NCI-H2227 treated with DMSO at 0.1 percent for 48 hours (cell line): ENCODE data around the gene ARPP21.
"Not testable (repeated sequence)": the region's sequence is repeated elsewhere in the genome, so short reads cannot be mapped to it uniquely, and the experiment has no call there.

ENCODE experiments used
- DNase-seq: peaks from one replicate; lab custom pipeline; 2025; lab: John Stamatoyannopoulos, UW

Gene ARPP21

DNA sequence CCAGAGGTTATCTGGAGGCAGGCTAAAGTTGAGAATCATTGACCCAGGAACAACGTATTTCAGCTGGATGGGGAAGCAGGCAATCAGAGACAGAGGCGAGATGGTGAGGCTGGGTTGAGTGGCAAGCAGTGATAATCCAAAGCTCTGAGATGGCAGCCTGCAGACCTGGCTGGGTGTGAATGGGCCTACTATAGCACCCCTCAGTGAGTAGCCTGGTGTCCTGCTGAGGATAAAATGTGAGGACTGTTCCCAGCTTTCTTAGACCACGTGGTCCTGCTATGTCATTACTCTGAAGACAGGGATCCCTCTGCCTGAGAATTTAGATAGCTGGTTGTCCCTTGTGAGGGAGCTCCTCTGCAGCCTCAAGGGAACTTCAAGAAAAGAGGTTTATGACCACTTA is 141.5 kb downstream of the ARPP21 start:
- no peak for DNase-seq

DNA sequence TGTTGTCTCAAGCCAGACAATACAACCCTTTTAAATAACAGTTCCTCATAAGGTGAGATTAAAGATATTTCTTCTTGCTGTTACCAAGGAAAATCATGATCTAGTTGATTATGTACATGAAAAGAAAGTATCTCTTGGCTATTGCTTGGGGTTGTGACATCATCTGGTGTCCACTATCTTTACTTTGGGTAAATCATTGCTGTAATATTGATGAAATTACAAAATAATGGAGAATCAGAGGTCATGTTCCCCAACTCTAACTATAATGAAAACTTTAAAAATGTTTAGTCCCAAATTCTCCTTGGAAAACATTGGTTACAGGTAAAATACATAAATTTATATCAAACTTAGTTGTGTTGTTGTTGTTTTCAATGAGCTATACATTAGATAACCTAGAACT is 142.2 kb downstream of the ARPP21 start:
- DNase-seq, result no peak

DNA sequence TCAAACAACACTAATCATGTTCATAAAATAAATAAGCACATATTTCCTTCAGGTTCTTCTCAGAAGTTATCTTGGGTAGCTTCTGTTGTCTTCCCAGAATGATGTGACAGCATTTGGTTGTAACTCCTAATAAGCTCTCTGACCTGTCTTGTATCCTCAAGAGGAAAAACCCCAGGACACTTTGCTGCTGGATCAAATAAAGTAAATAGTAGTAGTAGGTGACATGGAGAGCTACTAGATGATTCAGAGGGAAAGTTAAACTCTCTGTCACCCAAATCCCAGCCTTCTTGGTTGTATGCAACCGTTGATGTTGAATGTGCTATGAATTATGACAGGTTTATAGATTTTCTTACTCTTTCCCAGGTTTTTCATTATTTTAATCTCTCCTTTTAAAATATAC is 143.0 kb downstream of the ARPP21 start:
- DNase-seq, result no peak

DNA sequence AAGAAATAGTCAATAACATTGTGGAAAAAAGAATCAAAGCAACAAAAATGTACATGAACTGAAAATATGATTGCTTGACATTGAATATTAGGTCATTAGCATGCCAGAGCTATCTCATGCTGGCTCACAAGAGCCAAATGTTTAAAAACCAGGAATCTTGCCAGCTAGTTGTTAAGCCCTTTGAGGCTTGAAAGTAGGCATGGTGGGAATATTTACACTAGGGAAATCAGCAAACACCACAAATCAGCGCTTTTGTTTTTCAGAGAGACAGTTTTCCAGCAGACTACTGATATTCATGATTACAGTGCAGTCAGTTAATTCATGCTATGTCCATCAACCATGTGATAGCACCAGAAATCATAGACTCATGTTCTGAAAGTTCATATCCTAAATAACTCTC is 144.8 kb downstream of the ARPP21 start:
- no peak for DNase-seq

DNA sequence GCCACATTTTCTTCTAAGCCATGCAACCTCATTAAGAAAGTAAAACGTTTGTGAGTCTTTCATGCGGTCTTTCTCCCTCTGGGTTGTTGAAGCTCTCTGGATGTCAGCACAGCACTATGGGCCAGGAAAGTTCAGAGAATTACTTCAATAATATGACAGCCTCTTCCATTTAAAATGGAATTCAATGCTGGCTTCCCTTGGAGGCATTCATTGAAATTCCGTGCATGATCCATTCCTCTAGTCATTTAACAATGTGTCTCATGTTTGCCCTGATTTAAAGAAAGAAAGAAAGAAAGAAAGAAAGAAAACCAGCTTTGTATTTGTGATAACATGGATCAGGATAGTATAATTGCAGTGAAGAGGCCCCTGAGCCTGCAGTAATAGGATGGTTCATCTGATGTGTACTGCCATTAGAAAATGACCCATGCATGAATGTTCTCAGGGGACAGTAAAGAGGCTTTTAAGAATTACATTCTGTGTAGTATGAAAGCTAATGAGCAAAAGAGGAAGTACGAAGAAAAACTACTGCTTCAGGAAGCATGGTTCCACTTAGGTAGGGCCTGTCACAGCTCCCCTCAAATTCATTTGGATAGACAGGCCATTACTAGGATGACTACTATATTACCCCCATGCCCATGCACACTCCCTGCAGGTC is 146.0 kb downstream of the ARPP21 start:
- DNase-seq, result no peak

DNA sequence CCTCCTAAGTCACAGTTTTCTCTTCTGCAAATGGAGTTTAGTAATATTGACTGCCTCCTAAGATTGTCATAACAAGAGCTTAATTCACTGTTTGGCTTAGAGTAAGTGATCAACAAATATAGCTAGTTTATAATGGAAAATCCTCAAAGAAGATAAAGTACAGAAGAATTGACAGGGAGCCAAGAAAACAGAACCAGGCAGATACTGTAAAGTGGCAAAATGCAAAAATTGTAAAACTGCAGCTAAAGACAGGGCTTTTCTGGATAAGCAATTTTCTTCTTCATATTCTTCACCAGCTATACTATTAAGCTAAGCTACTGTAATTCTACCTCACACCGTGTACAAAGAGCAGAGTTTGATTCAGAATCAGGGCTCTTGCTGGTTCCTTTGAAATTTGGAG is 148.6 kb downstream of the ARPP21 start:
- no peak for DNase-seq

DNA sequence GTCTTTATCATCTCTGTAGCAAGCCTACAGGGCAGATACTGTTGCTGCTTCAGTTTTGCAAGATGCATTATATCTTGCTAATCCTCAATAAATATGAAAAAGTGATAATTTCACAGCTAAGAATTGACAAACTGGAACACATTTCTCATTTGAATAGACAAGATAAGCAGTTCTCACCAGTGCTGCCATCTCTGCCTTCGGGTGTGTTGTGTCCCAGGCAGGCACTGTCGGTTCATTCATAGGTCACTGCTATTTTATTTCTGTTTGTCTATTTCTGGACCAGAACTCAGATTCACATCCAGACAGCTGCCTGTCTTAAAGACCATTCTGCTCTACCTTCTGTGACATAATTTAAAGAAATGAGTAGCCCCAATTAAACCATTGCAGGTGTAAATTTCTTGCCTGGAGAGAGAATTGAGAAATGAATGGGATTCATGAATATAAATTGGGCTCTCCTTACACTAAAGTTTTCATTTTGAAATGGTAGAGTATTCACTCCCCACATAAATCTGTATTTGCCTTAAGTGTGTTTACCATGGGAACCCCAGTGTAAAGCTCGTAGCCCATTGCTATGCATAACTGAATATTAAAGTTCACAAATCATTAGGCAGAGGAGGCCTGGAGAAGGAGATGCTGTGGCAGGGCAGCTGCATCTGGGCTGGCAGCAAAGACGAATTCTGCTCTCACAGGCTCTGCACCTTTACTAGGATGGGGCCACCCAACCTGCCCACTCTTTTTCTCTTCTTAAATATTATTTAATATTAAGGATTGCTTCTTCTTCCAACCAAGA is 149.9 kb downstream of the ARPP21 start:
- DNase-seq, result no peak

DNA sequence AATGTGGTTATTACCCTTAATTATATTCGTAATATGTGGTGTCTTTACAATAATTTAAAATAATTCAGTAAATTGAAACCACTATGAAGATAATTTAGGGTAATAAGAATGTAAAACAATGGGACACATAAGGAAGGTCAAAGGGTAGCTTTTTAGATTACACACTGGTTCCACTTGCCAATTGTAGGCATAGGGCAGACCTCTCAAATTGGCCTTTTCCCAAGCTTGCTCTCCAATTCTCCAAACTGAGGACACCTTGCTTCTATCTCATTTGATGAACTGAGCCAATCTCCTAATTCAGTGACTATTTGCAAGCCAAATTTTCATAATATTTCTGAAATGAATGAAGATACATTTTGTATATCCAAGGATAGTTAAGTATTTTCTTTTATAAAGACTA is 151.4 kb downstream of the ARPP21 start:
- no peak for DNase-seq

DNA sequence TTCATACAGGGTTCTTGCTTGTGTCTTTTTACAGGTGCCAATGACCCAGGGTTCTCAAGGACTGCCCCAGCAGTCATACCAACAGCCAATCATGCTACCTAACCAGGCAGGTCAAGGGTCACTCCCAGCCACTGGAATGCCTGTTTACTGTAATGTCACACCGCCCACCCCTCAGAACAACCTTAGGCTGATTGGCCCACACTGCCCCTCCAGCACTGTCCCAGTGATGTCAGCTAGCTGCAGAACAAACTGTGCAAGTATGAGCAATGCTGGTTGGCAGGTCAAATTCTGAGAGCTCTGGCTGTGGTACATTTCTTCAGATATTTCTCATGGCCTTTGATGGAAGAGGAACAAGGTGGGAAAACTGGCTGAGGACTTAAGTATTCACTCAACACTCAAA is 154.3 kb downstream of the ARPP21 start:
- DNase-seq, result no peak

DNA sequence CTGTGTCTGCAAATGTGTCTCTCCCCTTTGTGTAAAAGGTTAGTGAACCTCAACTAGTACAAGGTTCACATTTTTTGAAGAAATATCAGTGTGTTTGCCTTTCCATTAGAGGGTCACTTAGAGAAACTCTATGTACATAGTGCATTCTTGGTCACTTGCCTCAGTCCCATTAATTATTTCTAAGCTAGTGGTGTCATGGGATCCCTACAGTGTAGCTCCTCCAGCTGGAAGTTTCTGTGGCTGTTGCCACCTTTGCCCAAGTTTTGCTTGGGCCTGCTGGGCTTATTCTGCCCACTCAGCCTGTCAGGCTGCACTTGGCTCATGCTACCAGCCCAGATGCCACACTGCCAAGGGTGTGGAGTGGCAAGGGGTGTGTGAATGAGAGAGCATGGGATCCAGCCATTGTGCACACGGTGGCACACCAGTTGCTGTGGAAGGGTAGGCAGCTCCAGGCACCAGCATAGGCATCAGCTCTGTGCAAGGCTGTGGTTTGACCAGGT is 161.7 kb downstream of the ARPP21 start:
- DNase-seq, result no peak

DNA sequence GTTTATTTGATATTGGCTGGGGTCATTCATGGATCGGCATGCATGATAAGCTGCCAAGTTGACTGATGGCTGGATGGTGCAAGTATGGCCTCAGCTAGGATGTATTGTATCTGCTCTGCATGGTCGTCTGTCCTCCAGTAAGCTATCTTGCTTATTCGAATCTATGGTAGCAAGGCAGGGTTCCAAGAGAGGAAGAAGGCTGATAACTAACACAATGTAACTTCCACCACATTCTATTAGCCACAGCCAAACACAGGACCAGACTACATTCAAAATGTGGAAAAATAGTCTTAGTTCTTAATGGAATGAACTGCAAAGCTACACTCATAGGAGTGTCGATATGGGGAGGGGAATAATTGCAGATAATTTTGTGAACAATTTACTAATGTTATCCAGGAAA is 175.2 kb downstream of the ARPP21 start:
- DNase-seq, result no peak

DNA sequence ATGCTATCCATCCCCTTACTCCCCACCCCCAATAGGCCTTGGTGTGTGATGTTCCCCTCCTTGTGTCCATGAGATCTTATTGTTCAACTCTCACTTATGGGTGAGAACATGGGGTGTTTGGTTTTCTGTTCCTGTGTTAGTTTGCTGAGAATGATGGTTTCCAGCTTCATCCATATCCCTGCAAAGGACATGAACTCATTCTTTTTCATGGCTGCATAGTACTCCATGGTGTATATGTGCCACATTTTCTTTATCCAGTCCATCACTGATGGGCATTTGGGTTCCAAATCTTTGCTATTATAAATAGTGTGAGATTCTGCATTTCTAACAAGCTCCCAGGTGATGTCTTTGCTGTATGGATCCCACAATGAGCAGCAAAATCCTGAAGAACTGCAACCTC is 176.5 kb downstream of the ARPP21 start:
- not testable (repeated sequence) for DNase-seq

DNA sequence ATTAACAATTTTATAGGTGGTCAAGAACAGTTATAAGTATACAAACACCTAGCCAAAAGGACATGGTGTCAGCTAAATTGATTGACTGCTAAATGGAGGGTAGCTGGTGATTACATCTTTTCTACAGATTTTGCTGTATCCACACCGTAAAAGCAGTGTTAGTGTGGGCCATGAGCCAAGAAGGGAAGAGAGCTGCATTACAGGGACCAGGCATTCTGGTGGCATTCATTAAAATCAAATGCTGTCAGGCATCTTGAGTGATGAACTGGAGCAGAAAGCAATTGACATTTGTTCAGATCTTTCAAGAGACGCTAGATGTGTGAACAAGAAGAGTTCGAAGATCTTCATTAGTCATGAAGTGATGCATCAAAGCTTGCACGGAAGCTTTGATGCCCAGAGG is 177.9 kb downstream of the ARPP21 start:
- no peak for DNase-seq

DNA sequence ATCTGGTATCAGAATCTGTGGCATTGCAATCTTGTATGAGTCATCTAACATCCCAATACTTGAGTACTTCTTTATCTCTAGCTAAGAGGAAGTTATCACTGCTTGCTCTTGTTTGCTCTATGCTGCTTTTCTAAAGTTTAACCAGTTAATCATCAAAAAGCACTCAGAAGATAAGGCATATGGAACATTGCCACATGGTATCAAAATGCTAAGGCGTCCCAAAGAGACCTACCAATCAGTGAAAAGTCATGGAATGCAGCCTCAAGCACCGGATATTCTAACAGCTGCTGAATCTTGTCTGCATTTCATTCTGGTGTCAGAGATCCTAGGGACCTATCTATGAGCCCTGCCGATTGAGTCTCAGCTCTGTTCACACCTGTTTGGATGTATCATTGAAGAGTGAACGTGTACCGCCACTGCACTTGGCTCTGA is 192.8 kb downstream of the ARPP21 start:
- no peak for DNase-seq
